Sigmoid colon (tissue), 4 donors: ENCODE data around the gene TOMM6.

Source experiments
- CTCF ChIP-seq, 4 experiments: fragments of 450-650 bp in 3 of 4; fragments of 200-600 bp in 1 of 4; IDR thresholded peaks; one replicate each; pipeline ENCODE4 v1.5.1; 2016 to 2019; ENCODE audit warnings: antibody characterized with exemption in 4 of 4, mild to moderate bottlenecking in 3 of 4, moderate library complexity in 2 of 4
- POLR2A ChIP-seq, 2 donors: fragments of 450-650 bp; IDR thresholded peaks; one replicate each; pipeline ENCODE4 v1.6.1; 2016; ENCODE audit warnings: antibody characterized with exemption in 2 of 2, mild to moderate bottlenecking in 2 of 2, moderate library complexity in 2 of 2
- POLR2AphosphoS5 ChIP-seq, 4 donors: sonication (generic); formaldehyde crosslinking; IDR thresholded peaks; one replicate each; pipeline ENCODE4 v1.6.1; 2017; ENCODE audit warnings: antibody characterized with exemption in 4 of 4

GRCh38 chr6:41740366-41741162 is 46.9 kb upstream of the TOMM6 start:
- no peak for TF ChIP-seq POLR2AphosphoS5 (IDR thresholded peaks at IDR 0.05)
- TF ChIP-seq CTCF (IDR thresholded peaks at IDR 0.05), result no peak
- TF ChIP-seq POLR2A (IDR thresholded peaks at IDR 0.05), result no peak
